Measurements from ENCODE around the gene RAET1E. TPM values are rescaled to one million over a fixed set of nuclear protein-coding genes. Genes with fewer than 3 reads are reported as not detected.
A peak's percentile ranks its signal among the peaks of the same experiment; 100 is the strongest.
"Not testable (repeated sequence)": the region's sequence is repeated elsewhere in the genome, so short reads cannot be mapped to it uniquely, and the experiment has no call there.

The RAET1E gene
- total RNA-seq, 1 donor = 0.36 TPM

DNA sequence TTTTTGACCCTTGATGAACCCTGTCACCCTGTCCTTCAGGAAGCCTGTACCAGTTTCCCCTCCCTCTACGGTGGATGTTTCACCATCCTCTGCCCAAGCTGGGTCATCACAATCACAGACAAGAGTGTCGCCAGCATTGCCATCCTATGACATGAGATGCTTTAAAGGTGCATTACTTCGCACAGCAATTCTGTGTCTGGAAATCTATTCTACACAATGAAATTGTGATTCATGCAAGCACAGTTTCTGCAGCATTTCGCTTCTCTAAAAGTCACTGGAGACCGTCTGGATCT lies 41.4 kb upstream of the RAET1E start:
- TF ChIP-seq, protein P1, sequence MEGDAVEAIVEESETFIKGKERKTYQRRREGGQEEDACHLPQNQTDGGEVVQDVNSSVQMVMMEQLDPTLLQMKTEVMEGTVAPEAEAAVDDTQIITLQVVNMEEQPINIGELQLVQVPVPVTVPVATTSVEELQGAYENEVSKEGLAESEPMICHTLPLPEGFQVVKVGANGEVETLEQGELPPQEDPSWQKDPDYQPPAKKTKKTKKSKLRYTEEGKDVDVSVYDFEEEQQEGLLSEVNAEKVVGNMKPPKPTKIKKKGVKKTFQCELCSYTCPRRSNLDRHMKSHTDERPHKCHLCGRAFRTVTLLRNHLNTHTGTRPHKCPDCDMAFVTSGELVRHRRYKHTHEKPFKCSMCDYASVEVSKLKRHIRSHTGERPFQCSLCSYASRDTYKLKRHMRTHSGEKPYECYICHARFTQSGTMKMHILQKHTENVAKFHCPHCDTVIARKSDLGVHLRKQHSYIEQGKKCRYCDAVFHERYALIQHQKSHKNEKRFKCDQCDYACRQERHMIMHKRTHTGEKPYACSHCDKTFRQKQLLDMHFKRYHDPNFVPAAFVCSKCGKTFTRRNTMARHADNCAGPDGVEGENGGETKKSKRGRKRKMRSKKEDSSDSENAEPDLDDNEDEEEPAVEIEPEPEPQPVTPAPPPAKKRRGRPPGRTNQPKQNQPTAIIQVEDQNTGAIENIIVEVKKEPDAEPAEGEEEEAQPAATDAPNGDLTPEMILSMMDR (IDR thresholded peaks at IDR 0.05; ENCODE audit: extremely low read depth, low read depth, low read length) = no peak
- H2AFZ ChIP-seq (ENCODE audit: low read length) = no peak overlapping the region
- H3K79me2 ChIP-seq (ENCODE audit: insufficient read depth, low read length) = peaks cover 2% of the 10 kb centered on the region
- peaks cover 35% of the 10 kb centered on the region for H3K27me3 ChIP-seq (ENCODE audit: insufficient read depth, low read length)
- no peak for DNase-seq (ENCODE audit: insufficient read length, low spot score, missing footprints)
- no peaks in the 10 kb centered on the region for H3K9me3 ChIP-seq (ENCODE audit: low read depth, low read length)
- no peaks in the 10 kb centered on the region for H4K20me1 ChIP-seq (ENCODE audit: insufficient read depth, low read length)
- H3K4me3 ChIP-seq (ENCODE audit: insufficient read depth, low read length) = peak overlapping the region; percentile 75
- H3K4me2 ChIP-seq (ENCODE audit: insufficient read depth, low read length) = peak overlapping the region; percentile 86
- no peaks in the 10 kb centered on the region for H3K36me3 ChIP-seq (ENCODE audit: insufficient read depth, low read length)
- H3K27ac ChIP-seq (ENCODE audit: low read depth, low read length) = no peak overlapping the region
- H3K4me1 ChIP-seq (ENCODE audit: insufficient read depth, low read length) = peaks cover 16% of the 10 kb centered on the region

DNA sequence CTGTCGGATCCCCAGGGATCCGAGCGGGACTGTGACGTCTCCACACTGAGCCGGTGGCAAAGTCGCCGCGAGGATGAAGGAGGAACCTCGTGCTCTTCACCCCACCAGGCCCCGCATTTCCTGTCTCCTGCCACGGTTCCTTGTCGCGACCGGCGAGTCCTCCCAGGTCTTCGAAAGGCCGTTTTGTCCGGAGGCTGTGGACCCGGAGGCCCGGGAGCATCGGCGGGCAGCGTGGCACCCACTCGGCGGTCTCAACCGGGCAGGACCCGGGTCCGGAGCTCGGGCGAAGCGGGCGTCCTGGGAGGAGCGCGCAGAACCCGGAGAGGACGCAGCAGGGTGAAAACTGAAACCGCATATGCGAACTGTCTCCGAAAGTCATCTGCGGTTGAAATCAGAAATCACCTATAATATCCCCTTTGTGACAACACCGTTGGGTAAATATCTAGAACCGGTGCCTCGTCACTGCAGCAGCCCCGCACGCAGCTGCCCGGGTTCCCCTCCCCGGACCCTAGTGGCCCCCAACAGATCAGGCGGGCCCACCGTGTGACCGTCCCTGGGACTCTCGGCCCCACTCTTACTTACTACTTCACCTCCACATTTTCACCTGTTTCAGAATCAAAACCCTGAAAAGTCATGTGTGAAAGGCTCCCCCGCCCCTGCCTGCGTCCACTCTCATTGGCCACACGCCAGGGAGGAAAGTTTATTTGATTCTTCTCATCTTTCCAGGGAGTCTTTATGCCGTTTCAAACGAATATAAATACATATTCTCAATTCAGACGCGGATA lies 40.9 kb upstream of the RAET1E start:
- Histone ChIP-seq H3K9me3 (ENCODE audit: low read depth, low read length) (no peaks in the 10 kb centered on the region), H3K36me3 (ENCODE audit: insufficient read depth, low read length) (no peaks in the 10 kb centered on the region), H4K20me1 (ENCODE audit: insufficient read depth, low read length) (no peaks in the 10 kb centered on the region), H3K27ac (ENCODE audit: low read depth, low read length) (peak overlapping the region; percentile 14), H3K27me3 (ENCODE audit: insufficient read depth, low read length) (peaks cover 35% of the 10 kb centered on the region), H3K4me1 (ENCODE audit: insufficient read depth, low read length) (peaks cover 16% of the 10 kb centered on the region), H3K4me3 (ENCODE audit: insufficient read depth, low read length) (peak overlapping the region; percentile 75), H2AFZ (ENCODE audit: low read length) (peak overlapping the region; percentile 91), H3K79me2 (ENCODE audit: insufficient read depth, low read length) (peaks cover 2% of the 10 kb centered on the region), H3K4me2 (ENCODE audit: insufficient read depth, low read length) (peak overlapping the region; percentile 86)
- TF ChIP-seq, protein P1 (IDR thresholded peaks at IDR 0.05; ENCODE audit: extremely low read depth, low read depth, low read length) = no peak
- DNase-seq (ENCODE audit: insufficient read length, low spot score, missing footprints) = peak; percentile 84

DNA sequence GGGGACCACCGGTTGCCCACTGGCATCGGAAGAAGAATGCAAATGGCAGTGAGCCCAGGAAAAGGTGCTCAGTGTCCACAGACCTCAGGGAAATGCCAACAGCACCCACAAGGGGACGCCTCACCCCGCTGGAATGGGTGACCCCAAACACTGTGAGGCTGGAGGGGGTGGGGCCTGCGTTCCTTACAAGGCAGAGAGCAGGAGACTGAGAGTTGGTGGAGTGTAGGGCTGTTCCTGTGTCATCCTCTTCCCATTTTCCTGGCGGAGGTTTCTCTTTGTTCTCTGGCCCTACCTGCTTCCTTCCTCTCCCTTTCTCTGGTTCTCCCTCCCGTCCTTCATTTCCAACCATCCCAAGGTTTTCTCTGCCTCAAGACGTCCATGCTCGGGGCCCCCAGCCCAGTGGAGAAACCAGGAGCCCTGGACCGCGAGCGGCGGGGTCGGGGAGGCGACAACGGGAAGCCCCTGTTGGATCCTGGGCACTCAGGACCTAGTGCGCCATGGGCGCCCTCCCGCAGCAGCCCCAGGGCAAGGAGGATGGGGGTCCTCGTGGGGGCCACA lies 40.2 kb upstream of the RAET1E start:
- H2AFZ ChIP-seq (ENCODE audit: low read length) = peak overlapping the region; percentile 91
- not testable (repeated sequence) for H3K79me2 ChIP-seq (ENCODE audit: insufficient read depth, low read length); H4K20me1 ChIP-seq (ENCODE audit: insufficient read depth, low read length); H3K9me3 ChIP-seq (ENCODE audit: low read depth, low read length); H3K36me3 ChIP-seq (ENCODE audit: insufficient read depth, low read length); DNase-seq (ENCODE audit: insufficient read length, low spot score, missing footprints); H3K27ac ChIP-seq (ENCODE audit: low read depth, low read length)
- TF ChIP-seq, protein P1 (IDR thresholded peaks at IDR 0.05; ENCODE audit: extremely low read depth, low read depth, low read length) = peak; percentile 17
- H3K4me1 ChIP-seq (ENCODE audit: insufficient read depth, low read length) = peaks cover 16% of the 10 kb centered on the region
- peak overlapping the region; percentile 75 for H3K4me3 ChIP-seq (ENCODE audit: insufficient read depth, low read length)
- H3K4me2 ChIP-seq (ENCODE audit: insufficient read depth, low read length) = peak overlapping the region; percentile 86
- peaks cover 39% of the 10 kb centered on the region for H3K27me3 ChIP-seq (ENCODE audit: insufficient read depth, low read length)

DNA sequence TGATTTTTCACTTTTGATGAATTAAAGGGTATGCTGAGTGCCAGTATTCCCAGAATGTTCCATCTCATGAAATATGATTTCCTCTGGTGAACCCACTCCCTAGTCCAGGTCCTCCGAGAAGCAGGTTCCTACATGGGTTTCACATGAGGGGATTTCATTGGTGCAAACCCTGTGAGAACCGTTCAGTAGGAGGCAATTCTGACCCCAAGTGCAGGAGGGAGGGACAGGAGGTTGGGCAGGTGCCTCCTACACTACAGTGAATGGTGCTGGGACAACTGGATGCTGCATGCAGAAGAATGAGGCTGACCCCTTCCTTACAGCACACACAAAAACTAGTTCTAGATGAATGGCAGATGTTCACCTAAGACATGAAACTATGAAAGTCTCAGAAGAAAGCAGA lies 38.8 kb upstream of the RAET1E start:
- H3K4me1 ChIP-seq (ENCODE audit: insufficient read depth, low read length) = peaks cover 16% of the 10 kb centered on the region
- H2AFZ ChIP-seq (ENCODE audit: low read length) = no peak overlapping the region
- no peaks in the 10 kb centered on the region for H3K36me3 ChIP-seq (ENCODE audit: insufficient read depth, low read length)
- no peaks in the 10 kb centered on the region for H3K79me2 ChIP-seq (ENCODE audit: insufficient read depth, low read length)
- H3K27me3 ChIP-seq (ENCODE audit: insufficient read depth, low read length) = peaks cover 42% of the 10 kb centered on the region
- TF ChIP-seq, protein P1 (IDR thresholded peaks at IDR 0.05; ENCODE audit: extremely low read depth, low read depth, low read length) = no peak
- no peak overlapping the region for H3K27ac ChIP-seq (ENCODE audit: low read depth, low read length)
- H3K4me2 ChIP-seq (ENCODE audit: insufficient read depth, low read length) = no peak overlapping the region
- no peak overlapping the region for H3K4me3 ChIP-seq (ENCODE audit: insufficient read depth, low read length)
- no peak for DNase-seq (ENCODE audit: insufficient read length, low spot score, missing footprints)
- no peaks in the 10 kb centered on the region for H3K9me3 ChIP-seq (ENCODE audit: low read depth, low read length)
- no peaks in the 10 kb centered on the region for H4K20me1 ChIP-seq (ENCODE audit: insufficient read depth, low read length)
